Fibroblast of villous mesenchyme (primary cell): ENCODE results near the gene MAP7. TPM values are rescaled to one million over a fixed set of nuclear protein-coding genes. Genes with fewer than 3 reads are reported as not detected.

Experiments used
- DNase-seq: peaks from one replicate; pipeline ENCODE4 v3.0.0-alpha.2; 2010; ENCODE audit warnings: low read depth
- H3K4me3 ChIP-seq: 2 replicates; pipeline ENCODE4 v1.5.1; 2011; ENCODE audit warnings: low read depth, mild to moderate bottlenecking, low read length
- CTCF ChIP-seq: IDR thresholded peaks from 2 replicates; pipeline ENCODE4 v1.5.1; 2012; ENCODE audit warnings: low read depth, mild to moderate bottlenecking, low read length; ENCODE audit not compliant: insufficient read depth
- total RNA-seq: library from RNA; depleted of rRNA; stranded (reverse); fragments of >200 nt; gene quantifications from 2 replicates; pipeline ENCODE4 v1.2.3, GENCODE V29; 2012

The MAP7 gene
- total RNA-seq, 1 donor: 1.3 TPM

DNA sequence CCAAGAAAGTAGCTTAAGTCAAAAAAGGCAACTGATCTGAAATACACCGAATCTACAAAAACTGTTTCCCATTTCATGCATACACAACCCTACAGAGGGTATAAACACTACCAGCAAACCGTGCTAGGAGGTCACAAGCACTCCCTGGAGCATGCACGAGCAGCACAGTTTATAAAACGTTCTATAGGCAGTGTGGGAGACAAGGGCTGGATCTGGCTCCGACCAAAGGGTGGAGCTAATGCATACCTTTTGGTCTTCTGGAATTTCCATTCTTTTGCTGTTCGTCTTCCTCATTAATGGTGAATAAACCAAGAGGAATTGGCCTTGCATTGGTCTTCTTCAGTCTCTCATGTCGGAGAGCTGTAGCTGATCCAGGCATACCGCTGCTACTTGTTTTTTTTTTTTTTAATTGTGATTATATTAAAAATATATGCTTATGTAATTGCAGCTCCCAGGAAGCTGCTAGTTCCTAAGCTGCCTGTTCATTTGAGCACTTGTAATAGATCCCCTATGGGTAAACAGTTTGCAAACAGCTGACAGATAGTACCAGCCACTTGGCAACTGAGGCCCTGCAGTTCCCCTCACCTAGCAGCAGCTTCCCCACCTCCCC is 24.5 kb downstream of the MAP7 start:
- no peak for DNase-seq
- no peak overlapping the region for H3K4me3 ChIP-seq
- TF ChIP-seq CTCF: no peak

- no peak overlapping the region for H3K4me3 ChIP-seq
- no peak for DNase-seq
- no peak for TF ChIP-seq CTCF
These were observed 25.2 kb downstream of the MAP7 start for GRCh38 chr6:136524936-136525413.

- no peak for DNase-seq
- TF ChIP-seq CTCF: no peak
- H3K4me3 ChIP-seq: no peak overlapping the region
These were observed 25.8 kb downstream of the MAP7 start for GRCh38 chr6:136524339-136524935.

DNA sequence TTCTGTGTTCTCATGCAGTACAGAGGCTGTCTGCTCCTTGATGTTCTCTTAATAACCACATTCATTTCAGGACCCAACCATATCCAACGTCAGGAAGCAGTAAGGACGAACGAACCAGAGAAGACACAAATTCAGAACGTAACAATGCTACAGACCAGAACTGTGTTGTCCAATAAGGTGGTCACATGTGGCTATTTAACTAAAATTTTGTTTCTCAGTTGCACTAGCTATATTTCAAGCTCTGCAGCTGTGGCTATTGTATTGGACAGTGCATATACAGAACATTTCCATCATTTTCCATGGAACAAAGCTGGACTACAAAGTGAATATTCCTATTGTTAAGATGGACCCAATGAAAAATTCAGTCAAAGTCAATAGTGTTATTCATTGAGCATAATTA is 27.0 kb downstream of the MAP7 start:
- no peak for TF ChIP-seq CTCF
- no peak for DNase-seq
- H3K4me3 ChIP-seq: no peak overlapping the region

- H3K4me3 ChIP-seq: no peak overlapping the region
- TF ChIP-seq CTCF: no peak
- no peak for DNase-seq
These were observed 27.6 kb downstream of the MAP7 start for GRCh38 chr6:136522636-136523035.

DNA sequence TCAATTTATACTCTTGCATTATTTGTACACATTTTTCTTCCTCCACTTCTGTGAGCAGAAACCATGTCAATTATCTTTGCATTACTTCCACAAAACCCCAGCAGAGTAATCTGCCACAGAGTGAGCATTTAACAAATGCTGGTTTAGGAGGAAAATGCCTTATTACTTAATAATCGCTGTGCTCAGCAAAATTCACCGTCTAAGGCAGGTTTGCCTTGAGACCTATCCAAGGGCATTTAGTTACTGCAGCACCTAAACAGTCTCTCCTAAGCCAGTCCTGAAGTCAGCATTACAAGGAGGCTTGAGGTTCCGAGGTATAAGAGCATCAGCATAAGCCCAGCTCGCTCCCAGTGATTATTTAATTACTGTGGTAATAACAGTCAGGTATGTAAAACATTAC is 28.3 kb downstream of the MAP7 start:
- no peak for DNase-seq
- TF ChIP-seq CTCF: no peak
- H3K4me3 ChIP-seq: no peak overlapping the region

DNA sequence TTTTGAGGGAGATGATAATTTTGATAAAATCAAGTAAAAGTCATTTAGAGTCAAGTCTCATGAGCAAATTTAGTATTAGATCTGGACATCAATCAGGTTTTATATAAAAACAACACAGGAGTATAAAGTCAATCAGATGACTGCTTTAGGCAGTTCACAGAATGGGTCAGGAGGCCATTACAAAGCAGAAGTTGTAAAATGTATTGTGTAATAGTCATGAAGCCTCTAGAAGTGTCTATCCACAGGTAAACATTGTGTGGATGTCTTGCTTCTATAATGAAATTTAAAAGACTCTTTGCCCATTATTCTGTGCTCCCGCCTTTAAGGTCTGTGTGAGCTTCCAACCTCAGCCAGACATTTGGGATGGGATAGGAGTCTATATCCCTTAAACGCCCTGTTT is 28.8 kb downstream of the MAP7 start:
- no peak for TF ChIP-seq CTCF
- DNase-seq: no peak
- H3K4me3 ChIP-seq: no peak overlapping the region
